GM21717 (cell line): ENCODE data around the gene PODXL2.

Experiments used
- ATAC-seq: cut with Tn5 transposase; IDR thresholded peaks from one replicate; pipeline ENCODE4 v1.9.1; 2021; ENCODE audit warnings: mild to moderate bottlenecking, moderate library complexity; ENCODE audit not compliant: unreplicated experiment

The PODXL2 gene

GRCh38 chr3:127628788-127629466 lies at the start of gene PODXL2:
PODXL2 (plus strand) TSS chr3:127629185; CDS start chr3:127629220, 35 bp downstream.
- ATAC-seq, result no peak

- no peak for ATAC-seq
These were observed 48.5 kb upstream of the PODXL2 start for GRCh38 chr3:127580327-127581060.

- no peak for ATAC-seq
These were observed 44.3 kb upstream of the PODXL2 start for GRCh38 chr3:127584734-127585133.

- ATAC-seq, result no peak
These were observed 43.7 kb upstream of the PODXL2 start for GRCh38 chr3:127585163-127585812.

GRCh38 chr3:127585813-127586413 lies 43.1 kb upstream of the PODXL2 start:
- ATAC-seq, result no peak

- no peak for ATAC-seq
These were observed 41.1 kb upstream of the PODXL2 start for GRCh38 chr3:127587876-127588275.

GRCh38 chr3:127588806-127589577 lies 40.0 kb upstream of the PODXL2 start:
- ATAC-seq, result no peak

- ATAC-seq, result peak; percentile 3
These were observed 39.2 kb upstream of the PODXL2 start for GRCh38 chr3:127589600-127590281.

GRCh38 chr3:127590282-127590592 lies 38.7 kb upstream of the PODXL2 start:
- ATAC-seq, result peak; percentile 27

GRCh38 chr3:127590593-127591465 lies 38.2 kb upstream of the PODXL2 start, which contains the start of gene TPRA1:
TPRA1 (minus strand) TSS chr3:127590733; CDS start chr3:127580146, 10,587 bp downstream.
- peak; percentile 77 for ATAC-seq

GRCh38 chr3:127593178-127593577 lies 35.8 kb upstream of the PODXL2 start:
- ATAC-seq, result no peak

GRCh38 chr3:127595303-127595702 lies 33.7 kb upstream of the PODXL2 start:
- no peak for ATAC-seq

GRCh38 chr3:127597020-127597771 lies 31.8 kb upstream of the PODXL2 start:
- ATAC-seq, result no peak

GRCh38 chr3:127598841-127599570 lies 30.0 kb upstream of the PODXL2 start:
- ATAC-seq, result no peak

GRCh38 chr3:127600749-127601456 lies 28.1 kb upstream of the PODXL2 start:
- ATAC-seq, result no peak

GRCh38 chr3:127604035-127604434 lies 24.9 kb upstream of the PODXL2 start:
- no peak for ATAC-seq

- ATAC-seq, result no peak
These were observed 24.3 kb upstream of the PODXL2 start for GRCh38 chr3:127604546-127605165.
